ENCODE measurements around the gene DNLZ. TPM values are rescaled to one million over a fixed set of nuclear protein-coding genes. Genes with fewer than 3 reads are reported as not detected.

Gene DNLZ
- total and polyA plus RNA-seq, 9 of the 15 experiments (the other 6 are each of a cell fraction or from before 2014, with no cell fraction given): 0.17 to 44.6 (median 3.4) TPM

- POLR2A ChIA-PET: interaction anchor here (0.6 to 2.7 kb wide), 8 partner anchors 9 to 65 kb away, joined by 3 to 9 read pairs (median 6); partner anchors contain the start of gene INPP5E
- TF ChIP-seq FUS (optimal IDR thresholded peaks at IDR 0.05; ENCODE audit: low read depth, low read length) (no peak), ETS1 (conservative IDR thresholded peaks at IDR 0.05; ENCODE audit: control insufficient read depth, low read depth, low read length) (peak; percentile 15; the same call in 1 of the 2 replicates), ZNF121 (CRISPR knock-in tag; conservative IDR thresholded peaks at IDR 0.05) (peak; percentile 23; the same call in 1 of the 2 replicates), ADNP (tag; IDR thresholded peaks at IDR 0.05) (no peak), HMGN3 (IDR thresholded peaks at IDR 0.05; ENCODE audit: borderline replicate concordance, extremely low read depth, insufficient read length, low read depth, low read length) (peak; percentile 61), ZNF561 (CRISPR knock-in tag; conservative IDR thresholded peaks at IDR 0.05) (no peak), FIP1L1 (IDR thresholded peaks at IDR 0.05; ENCODE audit: low read depth, low read length, poor library complexity, severe bottlenecking) (peak; percentile 31)
- TF ChIP-seq, protein P1, sequence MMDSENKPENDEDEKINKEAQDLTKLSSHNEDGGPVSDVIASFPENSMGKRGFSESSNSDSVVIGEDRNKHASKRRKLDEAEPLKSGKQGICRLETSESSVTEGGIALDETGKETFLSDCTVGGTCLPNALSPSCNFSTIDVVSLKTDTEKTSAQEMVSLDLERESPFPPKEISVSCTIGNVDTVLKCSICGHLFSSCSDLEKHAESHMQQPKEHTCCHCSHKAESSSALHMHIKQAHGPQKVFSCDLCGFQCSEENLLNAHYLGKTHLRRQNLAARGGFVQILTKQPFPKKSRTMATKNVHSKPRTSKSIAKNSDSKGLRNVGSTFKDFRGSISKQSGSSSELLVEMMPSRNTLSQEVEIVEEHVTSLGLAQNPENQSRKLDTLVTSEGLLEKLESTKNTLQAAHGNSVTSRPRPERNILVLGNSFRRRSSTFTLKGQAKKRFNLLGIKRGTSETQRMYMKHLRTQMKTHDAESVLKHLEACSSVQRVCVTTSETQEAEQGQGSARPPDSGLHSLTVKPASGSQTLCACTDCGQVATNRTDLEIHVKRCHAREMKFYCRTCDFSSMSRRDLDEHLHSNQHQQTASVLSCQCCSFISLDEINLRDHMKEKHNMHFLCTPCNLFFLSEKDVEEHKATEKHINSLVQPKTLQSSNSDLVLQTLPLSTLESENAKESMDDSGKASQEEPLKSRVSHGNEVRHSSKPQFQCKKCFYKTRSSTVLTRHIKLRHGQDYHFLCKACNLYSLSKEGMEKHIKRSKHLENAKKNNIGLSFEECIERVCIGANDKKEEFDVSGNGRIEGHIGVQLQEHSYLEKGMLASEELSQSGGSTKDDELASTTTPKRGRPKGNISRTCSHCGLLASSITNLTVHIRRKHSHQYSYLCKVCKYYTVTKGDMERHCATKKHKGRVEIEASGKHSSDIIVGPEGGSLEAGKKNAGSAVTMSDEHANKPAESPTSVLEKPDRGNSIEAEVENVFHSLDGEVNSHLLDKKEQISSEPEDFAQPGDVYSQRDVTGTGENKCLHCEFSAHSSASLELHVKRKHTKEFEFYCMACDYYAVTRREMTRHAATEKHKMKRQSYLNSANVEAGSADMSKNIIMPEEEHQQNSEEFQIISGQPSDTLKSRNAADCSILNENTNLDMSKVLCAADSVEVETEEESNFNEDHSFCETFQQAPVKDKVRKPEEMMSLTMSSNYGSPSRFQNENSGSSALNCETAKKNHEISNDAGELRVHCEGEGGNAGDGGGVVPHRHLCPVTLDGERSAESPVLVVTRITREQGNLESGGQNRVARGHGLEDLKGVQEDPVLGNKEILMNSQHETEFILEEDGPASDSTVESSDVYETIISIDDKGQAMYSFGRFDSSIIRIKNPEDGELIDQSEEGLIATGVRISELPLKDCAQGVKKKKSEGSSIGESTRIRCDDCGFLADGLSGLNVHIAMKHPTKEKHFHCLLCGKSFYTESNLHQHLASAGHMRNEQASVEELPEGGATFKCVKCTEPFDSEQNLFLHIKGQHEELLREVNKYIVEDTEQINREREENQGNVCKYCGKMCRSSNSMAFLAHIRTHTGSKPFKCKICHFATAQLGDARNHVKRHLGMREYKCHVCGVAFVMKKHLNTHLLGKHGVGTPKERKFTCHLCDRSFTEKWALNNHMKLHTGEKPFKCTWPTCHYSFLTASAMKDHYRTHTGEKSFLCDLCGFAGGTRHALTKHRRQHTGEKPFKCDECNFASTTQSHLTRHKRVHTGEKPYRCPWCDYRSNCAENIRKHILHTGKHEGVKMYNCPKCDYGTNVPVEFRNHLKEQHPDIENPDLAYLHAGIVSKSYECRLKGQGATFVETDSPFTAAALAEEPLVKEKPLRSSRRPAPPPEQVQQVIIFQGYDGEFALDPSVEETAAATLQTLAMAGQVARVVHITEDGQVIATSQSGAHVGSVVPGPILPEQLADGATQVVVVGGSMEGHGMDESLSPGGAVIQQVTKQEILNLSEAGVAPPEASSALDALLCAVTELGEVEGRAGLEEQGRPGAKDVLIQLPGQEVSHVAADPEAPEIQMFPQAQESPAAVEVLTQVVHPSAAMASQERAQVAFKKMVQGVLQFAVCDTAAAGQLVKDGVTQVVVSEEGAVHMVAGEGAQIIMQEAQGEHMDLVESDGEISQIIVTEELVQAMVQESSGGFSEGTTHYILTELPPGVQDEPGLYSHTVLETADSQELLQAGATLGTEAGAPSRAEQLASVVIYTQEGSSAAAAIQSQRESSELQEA (IDR thresholded peaks at IDR 0.05; ENCODE audit: low read depth): no peak
These were observed 47.1 kb upstream of the DNLZ start, which contains the start of the genes ENTR1 and PMPCA for GRCh38 chr9:136410500-136411287. TSS of gene ENTR1 (minus strand) at chr9:136410614. CDS start at chr9:136410397, 217 bp downstream. TSS of gene PMPCA (plus strand) at chr9:136410658. CDS start at chr9:136410669, 11 bp downstream.

More at GRCh38 chr9:136410500-136411287, 47.1 kb upstream of the DNLZ start, which contains the start of the genes ENTR1 and PMPCA:
- peak within 1 kb of the TSS; percentile 94 for H3K27ac ChIP-seq (ENCODE audit: extremely low read depth, low read depth, low read length)
- H3K9me1 ChIP-seq (ENCODE audit: control insufficient read depth, insufficient read depth, low read length): no peaks in the 10 kb centered on the region
- FAIRE-seq: peak; percentile 92
- peak; percentile 89 for ATAC-seq
- CTCF ChIA-PET (ENCODE audit: low intra/inter-chr PET ratio): interaction anchor here (0.7 kb wide), 1 partner anchor 63 kb away, joined by 3 read pairs; no protein-coding TSS in a partner anchor
- H2AFZ ChIP-seq (ENCODE audit: low read depth, low read length): peak within 1 kb of the TSS; percentile 79
- in situ Hi-C loops (cut with MboI): no loop called here
- peaks cover 72% of the 10 kb centered on the region for H3K79me2 ChIP-seq (ENCODE audit: control insufficient read depth, insufficient read depth, low read length)
- no peaks in the 10 kb centered on the region; the same call in none of the 2 replicates for H4K20me1 ChIP-seq (replicated peaks; ENCODE audit: control insufficient read depth, insufficient read depth, low read length)
- intact Hi-C loops (cut with micrococcal nuclease): no loop called here
- peaks cover 16 to 34% of the 10 kb centered on the region in 2 experiments; a peak in 4 of 5 replicates for H3K4me1 ChIP-seq (replicated peaks in 1 of 2; ENCODE audit: control insufficient read depth in 2 of 2, insufficient read depth in 2 of 2, low read length in 2 of 2)
- H3K4me3 ChIP-seq: peak within 1 kb of the TSS; percentile 82
- under 1% methylated on average over 48 of the region's 83 CpGs for WGBS (ENCODE audit: insufficient coverage, low coverage, missing lambda C conversion rate)
- H3K36me3 ChIP-seq (ENCODE audit: control insufficient read depth, insufficient read depth, low read length): peaks cover 75% of the 10 kb centered on the region
- H3K9ac ChIP-seq (ENCODE audit: insufficient read depth in 1 of 2, low read depth in 2 of 2, low read length in 2 of 2): peak within 1 kb of the TSS; percentile 97 to 99
- H3K4me2 ChIP-seq (ENCODE audit: insufficient read depth, low read length): peak within 1 kb of the TSS; percentile 92
- H3K27me3 ChIP-seq (ENCODE audit: control insufficient read depth in 2 of 2, insufficient read depth in 2 of 2, low read length in 2 of 2): no peaks in the 10 kb centered on the region
- H3K9me3 ChIP-seq (replicated peaks; ENCODE audit: control insufficient read depth, insufficient read depth, low read depth, low read length): no peaks in the 10 kb centered on the region
- no TSS peak for BruUV-seq (replicated peaks)
- DNase-seq (ENCODE audit: extremely low read depth in 1 of 4, low spot score in 3 of 4): peak; percentile 94 to 97 (median 94)

All from K562 (cell line).